ENCODE results near the gene NACC2. TPM values are rescaled to one million over a fixed set of nuclear protein-coding genes. Genes with fewer than 3 reads are reported as not detected.

NACC2 gene
- total RNA-seq, 1 donor from 2014 or later, result 9.6 TPM

DNA sequence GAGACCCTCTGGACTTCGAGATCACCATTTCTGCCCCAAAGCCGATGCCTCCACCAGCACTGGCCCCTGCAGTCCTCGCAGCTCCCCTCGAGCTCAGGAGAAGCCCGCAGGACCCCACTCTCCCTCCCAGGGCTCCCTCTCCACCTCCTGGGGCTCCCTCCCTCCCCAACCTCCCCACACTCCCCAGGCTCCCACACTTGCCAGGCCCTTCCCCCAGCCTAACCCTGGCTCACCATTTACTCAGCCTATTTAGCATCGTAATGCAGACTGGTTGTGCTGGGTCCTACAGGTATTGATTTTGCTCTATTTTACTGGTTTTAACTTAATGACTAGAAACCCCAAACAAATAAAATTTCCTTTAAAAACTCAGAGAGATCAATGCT lies 47.3 kb upstream of the NACC2 start:
- H3K9me3 Mint-ChIP-seq (ENCODE audit: unreplicated experiment), result no peaks in the 10 kb centered on the region
- TF ChIP-seq, protein P1, sequence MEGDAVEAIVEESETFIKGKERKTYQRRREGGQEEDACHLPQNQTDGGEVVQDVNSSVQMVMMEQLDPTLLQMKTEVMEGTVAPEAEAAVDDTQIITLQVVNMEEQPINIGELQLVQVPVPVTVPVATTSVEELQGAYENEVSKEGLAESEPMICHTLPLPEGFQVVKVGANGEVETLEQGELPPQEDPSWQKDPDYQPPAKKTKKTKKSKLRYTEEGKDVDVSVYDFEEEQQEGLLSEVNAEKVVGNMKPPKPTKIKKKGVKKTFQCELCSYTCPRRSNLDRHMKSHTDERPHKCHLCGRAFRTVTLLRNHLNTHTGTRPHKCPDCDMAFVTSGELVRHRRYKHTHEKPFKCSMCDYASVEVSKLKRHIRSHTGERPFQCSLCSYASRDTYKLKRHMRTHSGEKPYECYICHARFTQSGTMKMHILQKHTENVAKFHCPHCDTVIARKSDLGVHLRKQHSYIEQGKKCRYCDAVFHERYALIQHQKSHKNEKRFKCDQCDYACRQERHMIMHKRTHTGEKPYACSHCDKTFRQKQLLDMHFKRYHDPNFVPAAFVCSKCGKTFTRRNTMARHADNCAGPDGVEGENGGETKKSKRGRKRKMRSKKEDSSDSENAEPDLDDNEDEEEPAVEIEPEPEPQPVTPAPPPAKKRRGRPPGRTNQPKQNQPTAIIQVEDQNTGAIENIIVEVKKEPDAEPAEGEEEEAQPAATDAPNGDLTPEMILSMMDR (IDR thresholded peaks at IDR 0.05; ENCODE audit: unreplicated experiment), result no peak
- H3K4me3 Mint-ChIP-seq (ENCODE audit: unreplicated experiment), result no peak overlapping the region
- no peaks in the 10 kb centered on the region for H3K27me3 Mint-ChIP-seq (ENCODE audit: unreplicated experiment)
- H3K4me1 Mint-ChIP-seq (ENCODE audit: unreplicated experiment), result no peaks in the 10 kb centered on the region
- DNase-seq (ENCODE audit: low spot score), result no peak
- H3K27ac Mint-ChIP-seq (ENCODE audit: unreplicated experiment), result no peak overlapping the region
- H3K36me3 Mint-ChIP-seq (ENCODE audit: low read depth, unreplicated experiment), result no peaks in the 10 kb centered on the region

DNA sequence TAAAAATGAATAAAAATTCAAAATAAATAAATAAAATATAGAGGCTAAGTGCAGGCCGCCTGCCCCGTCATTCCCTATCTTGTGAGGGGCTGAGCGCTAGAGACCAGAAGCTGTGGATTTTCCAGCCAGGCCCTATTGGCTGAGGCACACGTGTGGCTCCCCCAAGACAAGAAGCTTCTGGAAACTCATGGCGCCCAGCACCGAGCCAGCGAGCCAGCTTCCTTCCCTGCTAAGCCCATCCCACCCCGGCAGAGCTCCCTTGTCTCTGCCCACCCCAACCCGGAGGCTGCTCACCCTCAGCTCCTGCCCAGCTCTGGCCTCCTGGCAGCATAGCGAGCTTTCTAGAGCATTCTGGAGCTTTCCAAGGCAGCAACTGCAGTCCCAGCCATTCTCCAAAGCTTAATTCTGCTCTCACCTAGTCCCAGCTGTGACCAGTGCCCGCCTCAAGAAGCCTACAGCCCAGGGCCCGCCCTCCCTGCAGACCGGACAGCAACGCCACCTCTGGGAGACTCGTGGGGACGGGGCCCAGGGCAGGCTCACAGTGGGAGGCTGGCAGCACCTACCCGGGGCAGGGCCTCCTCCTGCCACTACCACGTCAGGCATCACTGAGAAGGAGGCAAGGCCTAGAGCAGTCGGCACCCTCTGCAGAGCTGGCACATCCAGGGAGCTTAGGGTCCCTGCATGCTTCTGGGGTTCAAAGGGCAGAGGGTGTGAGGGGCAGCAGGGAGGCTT lies 46.8 kb upstream of the NACC2 start:
- no peaks in the 10 kb centered on the region for H3K9me3 Mint-ChIP-seq (ENCODE audit: unreplicated experiment)
- H3K4me3 Mint-ChIP-seq (ENCODE audit: unreplicated experiment), result no peak overlapping the region
- TF ChIP-seq, protein P1 (IDR thresholded peaks at IDR 0.05; ENCODE audit: unreplicated experiment), result no peak
- no peak overlapping the region for H3K27ac Mint-ChIP-seq (ENCODE audit: unreplicated experiment)
- H3K36me3 Mint-ChIP-seq (ENCODE audit: low read depth, unreplicated experiment), result no peaks in the 10 kb centered on the region
- no peaks in the 10 kb centered on the region for H3K4me1 Mint-ChIP-seq (ENCODE audit: unreplicated experiment)
- DNase-seq (ENCODE audit: low spot score), result no peak
- no peaks in the 10 kb centered on the region for H3K27me3 Mint-ChIP-seq (ENCODE audit: unreplicated experiment)

DNA sequence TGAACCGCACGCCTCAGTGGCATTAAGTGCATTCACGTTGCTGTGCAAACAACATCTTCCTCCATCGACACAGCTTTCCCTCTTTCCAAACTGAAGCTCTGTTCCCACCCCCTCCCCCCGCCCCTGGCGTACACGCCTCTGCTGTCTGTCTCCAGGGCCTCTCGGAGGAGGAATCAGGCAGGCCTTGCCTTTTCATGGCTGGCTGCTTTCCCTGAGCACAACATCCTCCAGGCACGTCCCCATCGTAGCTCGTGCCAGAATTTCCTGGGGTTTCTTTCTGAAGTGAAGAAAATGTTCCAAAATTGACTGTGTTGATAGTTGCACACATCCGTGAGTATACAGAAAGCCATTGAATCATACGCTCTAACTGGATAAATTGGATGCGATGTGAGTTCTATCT lies 45.9 kb upstream of the NACC2 start:
- Mint-ChIP-seq H3K27ac (ENCODE audit: unreplicated experiment) (no peak overlapping the region), H3K27me3 (ENCODE audit: unreplicated experiment) (no peaks in the 10 kb centered on the region), H3K36me3 (ENCODE audit: low read depth, unreplicated experiment) (no peaks in the 10 kb centered on the region), H3K9me3 (ENCODE audit: unreplicated experiment) (no peaks in the 10 kb centered on the region), H3K4me1 (ENCODE audit: unreplicated experiment) (no peaks in the 10 kb centered on the region), H3K4me3 (ENCODE audit: unreplicated experiment) (no peak overlapping the region)
- no peak for DNase-seq (ENCODE audit: low spot score)
- TF ChIP-seq, protein P1 (IDR thresholded peaks at IDR 0.05; ENCODE audit: unreplicated experiment), result no peak

DNA sequence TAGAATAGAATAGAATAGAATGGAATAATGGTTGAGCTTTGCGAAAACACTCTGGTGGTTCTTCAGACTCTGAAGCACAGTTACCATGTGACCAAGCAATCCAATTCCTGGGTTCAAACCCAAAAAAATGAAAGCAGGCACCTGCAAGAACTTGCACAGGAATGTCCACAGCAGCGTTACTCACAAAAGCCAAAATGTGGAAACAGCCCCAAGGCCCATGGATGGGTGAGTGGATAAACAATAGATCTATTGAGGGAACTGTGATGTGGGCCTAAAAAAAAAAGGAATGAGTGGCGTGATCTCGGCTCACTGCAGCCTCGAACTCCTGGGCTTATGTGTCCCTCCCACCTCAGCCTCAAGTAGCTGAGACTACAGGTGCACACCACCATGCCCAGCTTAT lies 45.0 kb upstream of the NACC2 start:
- TF ChIP-seq, protein P1 (IDR thresholded peaks at IDR 0.05; ENCODE audit: unreplicated experiment), result no peak
- Mint-ChIP-seq H3K4me3 (ENCODE audit: unreplicated experiment) (no peak overlapping the region), H3K27ac (ENCODE audit: unreplicated experiment) (no peak overlapping the region), H3K27me3 (ENCODE audit: unreplicated experiment) (peaks cover under 1% of the 10 kb centered on the region), H3K4me1 (ENCODE audit: unreplicated experiment) (no peaks in the 10 kb centered on the region), H3K9me3 (ENCODE audit: unreplicated experiment) (no peaks in the 10 kb centered on the region), H3K36me3 (ENCODE audit: low read depth, unreplicated experiment) (no peaks in the 10 kb centered on the region)
- no peak for DNase-seq (ENCODE audit: low spot score)

DNA sequence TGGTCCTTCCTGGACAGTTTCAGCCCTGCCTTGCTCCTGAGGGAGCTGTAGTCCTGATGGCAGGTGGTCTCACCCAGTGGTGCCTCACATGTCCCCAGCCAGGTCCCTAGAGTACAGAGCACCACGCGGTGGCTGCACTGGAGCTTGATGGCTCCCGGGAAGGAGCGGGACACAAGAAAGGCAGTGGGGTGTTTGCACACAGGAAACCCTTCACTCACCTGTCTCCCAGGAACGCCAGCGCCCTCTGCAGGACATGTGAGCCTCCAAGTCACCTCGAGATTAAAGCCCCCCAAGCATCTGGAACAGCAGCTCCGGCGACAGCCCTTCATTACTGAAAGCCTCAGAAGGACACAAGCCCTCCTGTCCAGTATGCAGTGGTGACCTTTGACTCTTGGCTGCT lies 43.5 kb upstream of the NACC2 start:
- TF ChIP-seq, protein P1 (IDR thresholded peaks at IDR 0.05; ENCODE audit: unreplicated experiment), result peak; percentile 57
- no peaks in the 10 kb centered on the region for H3K4me1 Mint-ChIP-seq (ENCODE audit: unreplicated experiment)
- no peaks in the 10 kb centered on the region for H3K9me3 Mint-ChIP-seq (ENCODE audit: unreplicated experiment)
- DNase-seq (ENCODE audit: low spot score), result peak; percentile 54
- H3K36me3 Mint-ChIP-seq (ENCODE audit: low read depth, unreplicated experiment), result no peaks in the 10 kb centered on the region
- no peak overlapping the region for H3K4me3 Mint-ChIP-seq (ENCODE audit: unreplicated experiment)
- H3K27ac Mint-ChIP-seq (ENCODE audit: unreplicated experiment), result no peak overlapping the region
- H3K27me3 Mint-ChIP-seq (ENCODE audit: unreplicated experiment), result peaks cover 7% of the 10 kb centered on the region

Data from endothelial cell (in vitro differentiated cells).